Measurements from ENCODE around the gene MEOX2. TPM values are rescaled to one million over a fixed set of nuclear protein-coding genes. Genes with fewer than 3 reads are reported as not detected.

MEOX2 gene
- total RNA-seq, 1 donor from 2014 or later: not detected

GRCh38 chr7:15682111-15682510 is 4.4 kb downstream of the MEOX2 start:
- Histone ChIP-seq H3K4me2 (ENCODE audit: low read length) (no peak overlapping the region), H4K20me1 (ENCODE audit: insufficient read depth, low read length) (no peaks in the 10 kb centered on the region), H2AFZ (ENCODE audit: low read depth, low read length) (no peak overlapping the region), H3K36me3 (ENCODE audit: insufficient read depth, low read length) (no peaks in the 10 kb centered on the region), H3K79me2 (ENCODE audit: insufficient read depth, low read length) (no peaks in the 10 kb centered on the region), H3K4me3 (ENCODE audit: insufficient read depth, low read depth, low read length) (no peak overlapping the region), H3K27me3 (ENCODE audit: insufficient read depth, low read length) (peaks cover 37% of the 10 kb centered on the region), H3K9me3 (ENCODE audit: insufficient read depth, low read depth, low read length) (peaks cover 3% of the 10 kb centered on the region), H3K4me1 (ENCODE audit: insufficient read depth, low read length) (peaks cover 18% of the 10 kb centered on the region), H3K27ac (ENCODE audit: low read depth, low read length) (no peak overlapping the region), H3K9ac (ENCODE audit: low read length) (no peak overlapping the region)
- no peak for DNase-seq (ENCODE audit: low read depth)
- no peak for FAIRE-seq
- H3K27me3 Mint-ChIP-seq (ENCODE audit: low read depth, unreplicated experiment): peaks cover 33% of the 10 kb centered on the region
- H3K4me3 Mint-ChIP-seq (ENCODE audit: unreplicated experiment): no peak overlapping the region
- no peak for TF ChIP-seq CTCF (IDR thresholded peaks at IDR 0.05; ENCODE audit: insufficient read depth, low read depth, low read length)
- no peak for TF ChIP-seq EZH2 (IDR thresholded peaks at IDR 0.05; ENCODE audit: insufficient read depth, low read length)
- no peaks in the 10 kb centered on the region for H3K9me3 Mint-ChIP-seq (ENCODE audit: unreplicated experiment)
- H3K4me1 Mint-ChIP-seq (ENCODE audit: low read depth, unreplicated experiment): peaks cover 11% of the 10 kb centered on the region
- no peak overlapping the region for H3K27ac Mint-ChIP-seq (ENCODE audit: unreplicated experiment)
- H3K36me3 Mint-ChIP-seq (ENCODE audit: low read depth, unreplicated experiment): no peaks in the 10 kb centered on the region

- H4K20me1 ChIP-seq (ENCODE audit: insufficient read depth, low read length): no peaks in the 10 kb centered on the region
- FAIRE-seq (no peak), DNase-seq (ENCODE audit: low read depth) (no peak)
- H3K36me3 Mint-ChIP-seq (ENCODE audit: low read depth, unreplicated experiment): no peaks in the 10 kb centered on the region
- no peak overlapping the region for H3K4me3 Mint-ChIP-seq (ENCODE audit: unreplicated experiment)
- no peaks in the 10 kb centered on the region for H3K9me3 ChIP-seq (ENCODE audit: insufficient read depth, low read depth, low read length)
- no peaks in the 10 kb centered on the region for H3K36me3 ChIP-seq (ENCODE audit: insufficient read depth, low read length)
- no peak overlapping the region for H2AFZ ChIP-seq (ENCODE audit: low read depth, low read length)
- no peak overlapping the region for H3K9ac ChIP-seq (ENCODE audit: low read length)
- no peak overlapping the region for H3K27ac Mint-ChIP-seq (ENCODE audit: unreplicated experiment)
- no peak overlapping the region for H3K27ac ChIP-seq (ENCODE audit: low read depth, low read length)
- peaks cover 11% of the 10 kb centered on the region for H3K4me1 Mint-ChIP-seq (ENCODE audit: low read depth, unreplicated experiment)
- H3K4me2 ChIP-seq (ENCODE audit: low read length): no peak overlapping the region
- H3K9me3 Mint-ChIP-seq (ENCODE audit: unreplicated experiment): no peaks in the 10 kb centered on the region
- peaks cover 32% of the 10 kb centered on the region for H3K27me3 ChIP-seq (ENCODE audit: insufficient read depth, low read length)
- no peaks in the 10 kb centered on the region for H3K79me2 ChIP-seq (ENCODE audit: insufficient read depth, low read length)
- no peak for TF ChIP-seq CTCF (IDR thresholded peaks at IDR 0.05; ENCODE audit: insufficient read depth, low read depth, low read length)
- no peak for TF ChIP-seq EZH2 (IDR thresholded peaks at IDR 0.05; ENCODE audit: insufficient read depth, low read length)
- H3K4me3 ChIP-seq (ENCODE audit: insufficient read depth, low read depth, low read length): no peak overlapping the region
- H3K27me3 Mint-ChIP-seq (ENCODE audit: low read depth, unreplicated experiment): peaks cover 28% of the 10 kb centered on the region
- peaks cover 13% of the 10 kb centered on the region for H3K4me1 ChIP-seq (ENCODE audit: insufficient read depth, low read length)
These were observed 4.9 kb downstream of the MEOX2 start for GRCh38 chr7:15681631-15682030.

DNA sequence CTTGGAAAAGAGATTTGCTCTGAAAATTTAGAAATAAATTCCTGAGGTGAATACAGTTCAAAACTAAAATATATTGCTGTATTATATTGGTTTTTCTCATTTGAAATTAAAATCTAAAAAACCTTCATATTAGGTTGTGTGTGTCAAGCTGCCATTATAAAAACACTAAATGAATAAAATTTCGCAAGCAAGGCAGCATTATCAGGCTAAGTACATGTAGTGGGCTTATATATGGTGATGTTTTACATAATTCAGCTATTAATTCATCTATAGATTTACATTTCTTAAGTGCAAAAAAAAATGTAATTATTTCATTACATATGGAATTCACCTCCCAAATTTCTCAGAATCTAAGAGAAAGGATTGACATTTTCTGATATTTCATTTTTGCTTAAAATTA is 5.3 kb downstream of the MEOX2 start:
- H2AFZ ChIP-seq (ENCODE audit: low read depth, low read length): no peak overlapping the region
- no peak overlapping the region for H3K4me3 Mint-ChIP-seq (ENCODE audit: unreplicated experiment)
- H3K27me3 ChIP-seq (ENCODE audit: insufficient read depth, low read length): peaks cover 28% of the 10 kb centered on the region
- no peaks in the 10 kb centered on the region for H3K9me3 Mint-ChIP-seq (ENCODE audit: unreplicated experiment)
- H3K36me3 Mint-ChIP-seq (ENCODE audit: low read depth, unreplicated experiment): no peaks in the 10 kb centered on the region
- H3K4me3 ChIP-seq (ENCODE audit: insufficient read depth, low read depth, low read length): no peak overlapping the region
- no peaks in the 10 kb centered on the region for H4K20me1 ChIP-seq (ENCODE audit: insufficient read depth, low read length)
- no peak for TF ChIP-seq EZH2 (IDR thresholded peaks at IDR 0.05; ENCODE audit: insufficient read depth, low read length)
- TF ChIP-seq CTCF (IDR thresholded peaks at IDR 0.05; ENCODE audit: insufficient read depth, low read depth, low read length): no peak
- H3K9me3 ChIP-seq (ENCODE audit: insufficient read depth, low read depth, low read length): no peaks in the 10 kb centered on the region
- H3K4me1 Mint-ChIP-seq (ENCODE audit: low read depth, unreplicated experiment): peaks cover 8% of the 10 kb centered on the region
- H3K9ac ChIP-seq (ENCODE audit: low read length): no peak overlapping the region
- H3K27ac ChIP-seq (ENCODE audit: low read depth, low read length): no peak overlapping the region
- no peaks in the 10 kb centered on the region for H3K36me3 ChIP-seq (ENCODE audit: insufficient read depth, low read length)
- no peak overlapping the region for H3K4me2 ChIP-seq (ENCODE audit: low read length)
- no peak for DNase-seq (ENCODE audit: low read depth)
- H3K79me2 ChIP-seq (ENCODE audit: insufficient read depth, low read length): no peaks in the 10 kb centered on the region
- peaks cover 23% of the 10 kb centered on the region for H3K27me3 Mint-ChIP-seq (ENCODE audit: low read depth, unreplicated experiment)
- peaks cover 9% of the 10 kb centered on the region for H3K4me1 ChIP-seq (ENCODE audit: insufficient read depth, low read length)
- FAIRE-seq: no peak
- no peak overlapping the region for H3K27ac Mint-ChIP-seq (ENCODE audit: unreplicated experiment)

Measured in astrocyte (in vitro differentiated cells and primary cell).